Skin of body (tissue), 2 donors: Measurements from ENCODE around the gene SMC3. TPM values are rescaled to one million over a fixed set of nuclear protein-coding genes. Genes with fewer than 3 reads are reported as not detected.
"Not testable (repeated sequence)": the region's sequence is repeated elsewhere in the genome, so short reads cannot be mapped to it uniquely, and the experiment has no call there.

Experiments used
- DNase-seq: peaks from one replicate; lab custom pipeline; 2025; lab: John Stamatoyannopoulos, UW
- total RNA-seq: library from RNA; depleted of rRNA; stranded (reverse); fragments of >200 nt; gene quantifications from one replicate; pipeline ENCODE4 v1.2.3, GENCODE V29; 2014

The SMC3 gene
- 40.0 TPM for total RNA-seq

- DNase-seq = peak; percentile 92
These were observed at the start of gene SMC3 for GRCh38 chr10:110567201-110568054. Gene SMC3, plus strand, starts transcription at chr10:110567695. Its CDS starts 122 bp downstream, at chr10:110567817.

DNA sequence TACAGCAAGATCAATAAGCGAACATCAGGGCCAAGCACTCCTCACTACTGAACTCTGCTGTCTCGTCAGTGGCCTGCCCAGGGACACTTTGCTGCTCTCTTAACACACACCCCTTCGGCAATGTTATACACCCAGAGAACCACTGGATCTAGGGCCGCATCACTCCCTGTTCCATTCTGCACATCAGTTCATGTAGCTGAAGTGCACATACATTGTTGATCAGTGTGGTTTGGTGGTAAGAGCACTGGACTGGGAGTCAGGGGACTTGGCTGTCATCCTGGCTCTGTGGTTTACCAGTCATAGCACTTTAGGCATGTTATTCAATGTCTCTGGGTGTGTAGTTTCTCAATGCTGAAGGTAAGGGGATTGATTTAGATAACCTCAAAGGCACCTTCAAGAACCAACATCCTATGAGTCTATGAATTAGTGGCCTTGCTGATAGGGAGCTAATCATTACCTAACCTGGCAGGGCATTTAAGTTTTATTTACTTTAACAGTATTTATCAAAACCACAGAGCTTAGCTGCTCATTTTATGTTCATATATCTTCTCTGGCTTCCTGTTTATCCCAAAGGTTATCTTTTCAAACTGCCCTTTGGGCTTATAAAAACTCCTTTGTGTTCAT, 45.0 kb upstream of the SMC3 start:
- no peak for DNase-seq

- DNase-seq = no peak
These were observed 43.8 kb upstream of the SMC3 start for GRCh38 chr10:110523736-110524135.

DNA sequence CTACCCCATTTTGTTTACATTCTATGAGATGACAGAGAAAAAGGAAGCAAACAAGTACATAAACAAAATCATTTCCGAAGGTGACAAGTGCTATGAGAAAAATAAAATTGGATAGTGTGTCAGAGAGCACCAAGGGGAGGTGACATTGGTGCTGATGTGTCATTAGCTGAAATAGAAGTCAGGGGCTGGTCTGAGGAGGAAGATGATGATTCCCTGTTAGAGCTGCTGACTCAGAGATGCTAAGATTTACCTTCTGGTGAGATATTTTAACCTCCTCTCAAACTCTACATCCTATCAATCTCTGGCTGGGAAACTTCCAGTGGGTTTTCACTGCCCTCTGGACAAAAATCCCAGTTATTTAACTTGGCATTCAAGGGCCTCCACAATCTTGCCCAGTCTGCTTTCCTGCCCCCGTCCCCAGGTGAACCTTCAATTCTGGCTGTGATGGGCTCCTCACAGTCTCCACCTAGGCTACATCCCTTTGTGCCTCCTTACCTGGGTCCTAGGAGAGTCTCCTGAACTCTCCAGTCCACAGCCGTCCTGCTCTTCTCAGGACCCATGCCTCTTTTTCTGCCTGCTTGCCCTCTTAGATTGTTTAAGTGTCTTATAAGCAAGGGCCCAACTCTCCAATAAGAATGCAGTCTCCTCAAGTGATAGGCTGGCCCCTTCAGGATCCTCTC, 43.2 kb upstream of the SMC3 start:
- no peak for DNase-seq

- no peak for DNase-seq
These were observed 42.6 kb upstream of the SMC3 start for GRCh38 chr10:110524859-110525232.

DNA sequence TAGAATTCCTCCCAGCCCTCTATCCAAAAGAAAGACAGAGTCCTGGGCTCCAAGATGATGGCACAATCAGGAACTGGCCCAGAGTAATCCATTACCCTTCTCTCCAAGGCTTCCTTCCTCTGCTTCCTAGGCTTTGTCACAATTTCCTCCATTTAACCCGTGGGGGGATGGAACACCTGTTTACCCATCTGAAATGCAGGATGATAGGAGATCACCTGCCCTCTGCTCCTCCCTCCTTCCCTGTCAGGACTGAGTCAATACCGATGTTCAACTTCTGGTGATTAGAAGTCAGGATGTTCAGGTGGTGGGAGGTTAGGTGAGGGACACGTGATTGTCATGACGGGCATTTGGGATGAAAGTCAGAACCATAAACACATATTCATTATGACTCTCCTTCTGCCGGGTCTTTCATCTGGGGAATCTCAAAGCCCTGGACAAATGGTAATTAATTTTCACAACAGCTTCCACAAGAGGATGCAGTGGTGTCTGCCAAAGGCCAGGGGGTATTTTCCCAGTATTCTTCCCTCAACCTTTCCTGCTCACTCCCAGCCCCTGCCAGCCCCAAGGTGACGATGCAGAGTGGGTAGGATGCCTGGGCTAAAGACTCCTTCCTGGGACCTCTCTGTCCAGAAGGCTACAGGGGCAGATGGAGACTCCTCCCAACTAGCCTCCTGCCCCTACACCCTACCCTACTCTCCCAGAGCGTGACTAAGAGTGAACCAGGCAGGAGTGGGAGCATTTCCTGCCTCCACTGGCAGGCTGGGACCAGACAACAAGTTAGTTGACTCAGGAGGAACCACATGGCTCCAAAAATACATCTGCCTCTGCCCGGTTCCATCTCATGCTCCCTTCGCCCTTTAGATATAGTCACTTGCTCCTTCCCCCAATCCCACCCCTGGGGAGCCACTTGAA, 41.9 kb upstream of the SMC3 start:
- DNase-seq = no peak

DNA sequence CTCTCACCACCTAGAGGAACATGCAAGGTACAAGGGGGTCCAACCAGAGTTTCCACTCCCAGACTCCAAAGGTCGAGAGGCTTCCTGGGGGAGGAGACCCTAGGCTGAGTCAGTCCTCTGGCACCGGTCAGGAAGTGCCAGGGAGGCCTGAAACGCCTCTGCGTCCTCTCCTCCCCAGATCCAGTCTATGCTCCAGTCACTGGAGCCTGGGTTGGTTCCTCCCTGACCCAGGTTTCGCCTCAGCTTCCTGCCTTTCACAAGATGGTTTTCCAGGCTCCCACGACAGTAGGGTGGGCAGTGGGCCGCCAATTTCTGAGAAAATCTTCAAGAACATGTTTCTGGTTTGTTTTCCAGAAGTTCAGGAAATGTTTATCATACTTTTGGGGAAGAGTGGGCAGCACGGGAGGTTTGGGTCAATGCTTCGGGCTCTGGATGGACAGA, 39.7 kb upstream of the SMC3 start:
- no peak for DNase-seq

GRCh38 chr10:110528224-110528996, 39.1 kb upstream of the SMC3 start:
- no peak for DNase-seq

DNA sequence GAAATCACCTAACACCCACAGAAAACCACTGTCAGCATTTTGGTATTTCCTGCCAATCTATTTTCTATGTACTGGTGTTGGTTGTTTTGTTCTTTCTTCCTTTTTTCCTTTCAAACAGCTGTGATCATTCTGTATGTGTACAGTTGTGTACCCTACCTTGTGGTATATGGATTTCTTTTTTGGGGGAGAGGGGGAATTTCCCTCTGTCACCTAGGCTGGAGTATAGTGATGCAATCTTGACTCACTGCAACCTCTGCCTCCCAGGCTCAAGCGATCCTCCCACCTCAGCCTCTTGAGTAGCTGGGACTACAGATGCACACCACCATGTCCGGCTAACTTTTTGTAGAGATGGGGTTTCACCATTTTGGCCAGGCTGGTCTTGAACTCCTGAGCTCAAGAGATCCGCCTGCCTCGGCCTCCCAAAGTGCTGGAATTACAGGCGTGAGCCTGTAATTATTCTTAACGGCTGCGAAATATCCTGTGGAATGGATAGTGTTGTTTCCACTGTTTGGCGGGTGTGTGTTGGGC, 38.4 kb upstream of the SMC3 start:
- not testable (repeated sequence) for DNase-seq

- DNase-seq = no peak
These were observed 37.9 kb upstream of the SMC3 start for GRCh38 chr10:110529596-110530011.

DNA sequence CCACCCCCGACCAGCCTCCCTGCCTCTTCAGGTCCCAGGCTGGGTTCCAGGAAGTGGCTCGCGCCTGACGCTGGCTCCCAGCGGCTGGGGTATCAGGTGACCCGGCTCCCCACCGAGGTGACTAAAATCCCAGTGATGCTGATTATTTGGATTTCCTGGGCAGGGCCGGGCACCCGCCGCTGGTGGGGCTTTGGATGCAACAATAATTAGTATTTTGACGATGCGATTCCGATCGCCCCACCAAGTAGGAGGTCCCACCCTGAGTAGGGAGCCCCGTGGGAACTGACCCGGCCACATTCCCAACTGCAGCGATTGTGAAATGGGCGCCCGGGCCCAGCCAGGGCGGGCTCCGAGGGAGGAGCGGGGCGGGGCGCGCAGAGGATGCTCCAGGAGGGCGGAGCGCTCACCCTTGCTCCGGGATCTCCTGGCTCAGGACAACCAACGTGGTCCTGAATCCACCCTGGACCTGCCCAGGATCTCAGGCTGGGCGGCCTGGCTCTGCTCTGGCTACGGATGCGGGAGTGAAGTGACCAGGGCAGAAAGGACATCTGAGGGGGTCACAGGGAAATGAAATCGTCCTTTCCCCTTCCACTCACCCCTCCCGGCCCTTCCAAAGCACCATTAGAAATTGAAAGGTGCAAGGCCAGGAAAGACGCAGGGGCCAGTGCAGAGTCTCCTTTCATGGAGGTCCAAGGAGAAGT, 37.2 kb upstream of the SMC3 start:
- DNase-seq = no peak

DNA sequence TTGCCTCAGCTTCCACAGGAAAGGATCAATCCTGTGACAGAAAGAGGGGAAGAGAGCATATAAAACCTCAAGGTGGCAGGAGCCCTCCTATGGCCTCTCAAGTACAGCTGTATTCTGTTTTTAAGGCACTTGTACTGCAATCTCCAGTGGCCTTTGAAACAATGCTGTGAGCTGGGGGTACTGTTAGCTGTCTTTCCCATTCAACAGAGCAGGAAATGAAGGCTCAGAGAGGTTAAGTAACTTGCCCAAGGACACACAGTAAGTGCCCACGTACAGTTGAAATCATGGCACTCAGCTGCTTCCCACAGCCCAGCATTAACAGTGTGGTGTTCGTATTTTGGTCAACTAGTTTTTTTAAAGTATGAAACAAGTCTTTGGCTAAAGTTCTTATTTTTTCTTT, 35.8 kb upstream of the SMC3 start:
- no peak for DNase-seq

- not testable (repeated sequence) for DNase-seq
These were observed 34.9 kb upstream of the SMC3 start for GRCh38 chr10:110532628-110533027.

DNA sequence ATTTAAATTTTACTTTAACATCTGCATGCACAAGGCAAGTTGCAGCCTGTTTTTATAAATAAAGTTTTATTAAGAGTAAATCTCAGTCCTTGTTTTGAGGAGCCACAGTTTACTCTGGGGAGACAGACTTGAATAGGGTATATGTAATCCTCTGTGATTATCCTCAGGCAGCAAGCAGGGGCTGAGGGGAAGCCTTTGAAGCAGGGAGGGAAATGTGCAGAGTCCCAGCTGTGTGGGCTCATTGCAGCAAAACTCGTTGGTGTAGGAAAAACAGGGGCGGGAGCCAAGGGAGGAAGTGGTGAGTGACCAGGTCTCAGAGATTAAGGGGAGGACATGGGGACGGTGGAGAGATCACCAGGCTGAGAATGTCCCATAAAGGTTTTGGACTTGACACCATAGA, 34.3 kb upstream of the SMC3 start:
- no peak for DNase-seq

DNA sequence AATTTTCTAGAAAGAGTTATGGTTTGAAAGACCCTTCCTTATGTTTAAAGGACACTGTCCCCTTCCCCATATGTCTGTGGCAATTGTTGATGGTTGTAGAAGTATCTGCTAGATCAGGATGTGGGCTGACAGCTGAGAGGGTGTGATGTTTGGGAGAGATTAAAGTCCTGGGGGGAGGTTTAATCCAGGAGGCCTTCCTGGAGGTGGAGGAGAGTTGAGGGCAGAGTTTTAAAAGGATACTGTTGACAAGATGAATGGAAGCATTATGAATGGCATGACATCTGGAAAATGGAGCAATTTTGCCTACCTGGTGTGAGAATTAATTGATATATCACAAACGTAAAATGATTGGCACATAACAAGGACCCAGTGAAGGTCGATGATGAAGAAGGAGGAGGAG, 32.9 kb upstream of the SMC3 start:
- no peak for DNase-seq

DNA sequence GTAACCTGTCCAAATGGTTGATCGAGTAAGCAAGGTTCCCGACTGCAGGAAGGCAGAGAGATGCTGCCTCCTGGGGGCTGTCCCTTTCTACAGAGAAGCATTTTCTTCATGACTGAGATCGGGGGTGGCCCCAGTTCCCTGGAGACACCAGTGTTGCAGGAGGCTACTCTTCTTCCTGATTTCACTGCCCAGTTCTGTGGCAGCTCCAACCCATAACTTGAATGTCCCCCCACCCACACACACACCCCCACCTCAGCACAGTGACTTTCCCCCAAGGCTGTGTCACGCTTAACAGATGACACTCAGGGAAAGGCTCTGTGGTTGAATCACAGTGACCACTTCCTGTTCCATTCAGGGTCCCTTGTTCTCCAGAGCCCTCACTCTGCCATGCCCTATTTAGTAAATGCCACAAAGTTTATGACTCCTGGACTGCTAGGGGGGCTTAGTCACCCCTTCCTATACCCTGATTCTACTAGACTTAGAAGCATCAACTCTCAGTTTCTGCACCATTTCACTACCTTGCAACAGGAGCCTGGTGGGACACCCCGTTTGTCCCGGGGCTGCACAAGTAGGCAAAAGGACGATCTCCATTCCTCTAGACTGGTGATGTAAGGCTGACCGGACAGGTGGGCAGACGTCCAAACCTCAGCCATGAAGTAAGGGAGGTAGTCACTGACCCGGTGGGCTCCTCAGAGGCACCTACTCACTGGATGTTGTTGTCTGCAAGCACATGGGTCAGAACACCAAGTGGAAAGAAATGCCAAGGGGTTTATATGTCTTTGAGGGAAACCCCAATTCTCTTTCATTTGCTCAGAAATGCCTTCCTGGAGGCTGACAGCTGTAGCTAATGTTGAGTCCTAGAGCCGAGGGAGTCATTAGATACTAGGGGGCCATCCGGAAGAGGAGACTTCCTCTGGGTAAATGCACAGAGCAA, 31.3 kb upstream of the SMC3 start:
- no peak for DNase-seq

GRCh38 chr10:110539091-110539490, 28.4 kb upstream of the SMC3 start:
- no peak for DNase-seq

DNA sequence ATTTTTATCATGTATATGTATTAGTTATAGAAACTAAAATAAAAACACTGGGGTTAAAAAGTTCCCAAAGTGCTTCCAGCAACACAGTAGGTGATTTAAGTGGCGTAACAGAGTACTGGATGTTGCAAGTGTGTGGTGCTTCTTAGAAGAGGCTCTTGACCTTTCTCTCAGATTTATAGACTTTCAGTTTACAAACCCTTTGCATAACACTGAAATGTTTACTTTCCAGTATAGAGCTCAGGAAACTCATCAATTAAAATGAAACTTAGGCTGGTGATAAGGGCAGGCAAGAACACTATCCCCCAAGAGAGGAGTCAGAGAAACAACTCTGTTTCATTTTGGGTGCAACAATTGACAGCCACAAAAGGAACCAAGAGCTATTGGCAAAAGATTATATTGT, 27.5 kb upstream of the SMC3 start:
- no peak for DNase-seq
